ENCODE results near the gene NPR2.

The NPR2 gene

DNA sequence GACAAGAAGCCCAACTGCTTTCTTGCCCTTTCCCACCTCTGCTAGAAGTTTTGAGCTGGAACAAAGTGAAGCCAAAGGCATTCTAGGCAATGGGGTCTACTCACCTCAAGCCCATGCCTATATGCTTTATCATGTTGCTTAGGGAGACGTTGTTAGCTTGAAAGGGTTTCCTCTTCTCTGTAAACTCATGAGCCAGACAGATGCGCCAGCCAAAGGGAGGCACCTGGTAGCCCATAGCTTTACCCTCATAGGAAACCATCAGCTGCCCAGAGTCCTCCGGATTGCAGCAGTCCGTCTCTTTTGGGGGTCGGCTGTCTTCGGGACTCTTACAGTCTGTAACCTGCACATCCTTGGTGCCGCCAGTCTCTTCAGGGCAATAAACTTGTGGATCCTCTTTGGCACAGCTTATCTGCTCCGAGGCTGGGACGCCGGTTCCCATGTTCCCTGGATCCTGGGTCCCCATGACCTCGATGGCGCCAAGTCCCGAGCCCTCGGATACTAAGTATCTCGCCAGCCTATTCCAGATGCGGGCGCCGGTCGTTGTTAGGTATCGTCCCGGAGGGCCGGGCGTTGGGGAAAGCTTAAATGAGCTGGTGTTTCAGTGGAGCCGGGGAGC, 43.0 kb upstream of the NPR2 start:
- TF ChIP-seq CTCF (conservative IDR thresholded peaks at IDR 0.05; ENCODE audit: low read depth): no peak
- ChIA-PET POLR2A (ENCODE audit: low non-redundant PET) (interaction anchor here (0.6 to 2.3 kb wide), 2 partner anchors 16 to 103 kb away, joined by 5 to 13 read pairs; partner anchors contain the start of genes CREB3 and TLN1), CTCF (interaction anchor here (0.6 to 1.6 kb wide), 4 partner anchors 10 to 78 kb away, joined by 3 to 10 read pairs (median 6); no protein-coding TSS in a partner anchor)

DNA sequence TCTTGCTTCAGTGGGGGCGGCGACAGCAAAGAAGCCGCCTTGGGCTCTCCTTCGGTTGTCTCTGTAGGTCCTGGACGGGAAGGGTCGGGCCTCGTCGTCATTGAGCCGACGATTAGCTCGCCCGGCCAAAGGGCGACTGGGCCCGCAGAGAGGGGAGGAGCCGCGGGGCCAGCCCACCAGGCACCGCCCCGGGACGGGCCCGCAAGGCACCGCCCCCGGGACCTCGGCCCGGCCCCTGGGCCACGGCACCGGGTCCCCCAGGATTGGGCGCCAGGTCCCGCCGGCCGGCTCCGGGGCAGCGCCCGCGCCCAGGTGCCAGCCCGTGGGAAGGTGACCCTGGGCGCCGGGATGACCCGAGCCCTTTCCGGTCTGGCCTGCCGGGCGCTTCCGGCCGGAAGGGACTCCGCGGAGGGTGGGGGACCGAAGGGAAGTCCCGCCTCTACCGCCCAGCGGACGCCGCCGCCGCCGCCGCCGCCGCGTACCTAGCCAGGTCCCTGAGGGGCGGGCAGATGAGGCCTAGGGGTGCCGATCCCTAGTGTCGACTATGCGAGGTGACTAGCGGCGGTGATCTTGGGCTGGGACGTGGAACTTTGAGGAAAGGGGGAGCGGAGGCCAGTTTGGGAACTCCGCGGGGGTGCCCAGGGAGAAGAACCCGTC, 42.4 kb upstream of the NPR2 start, which contains the start of the genes GBA2 and RGP1:
Gene GBA2 (minus strand): TSS at position 371 of the 657 bp plus-strand sequence. CDS start 524 bp downstream, outside the sequence.
Gene RGP1 (plus strand): TSS at position 430 of the 657 bp plus-strand sequence. CDS start 469 bp downstream, outside the sequence.
- DNase-seq (ENCODE audit: low spot score): peak; percentile 78
- ChIA-PET CTCF (interaction anchor here (0.6 to 1.6 kb wide), 3 partner anchors 11 to 77 kb away, joined by 3 to 10 read pairs (median 9); no protein-coding TSS in a partner anchor), POLR2A (ENCODE audit: low non-redundant PET) (interaction anchor here (0.6 to 2.3 kb wide), 4 partner anchors 10 to 104 kb away, joined by 5 to 13 read pairs (median 7); partner anchors contain the start of genes CREB3 and TLN1)
- no peak for TF ChIP-seq CTCF (conservative IDR thresholded peaks at IDR 0.05; ENCODE audit: low read depth)
- H3K27ac ChIP-seq: peak within 1 kb of the TSS; percentile 88

More for the DNA sequence above, 43.0 kb upstream of the NPR2 start:
- peak overlapping the region; percentile 88 for H3K27ac ChIP-seq
- DNase-seq (ENCODE audit: low spot score): no peak

GRCh38 chr9:35749515-35750255, 41.7 kb upstream of the NPR2 start:
- no peak for DNase-seq (ENCODE audit: low spot score)
- CTCF ChIA-PET: interaction anchor here (1.0 kb wide), 1 partner anchor 13 kb away, joined by 4 read pairs; no protein-coding TSS in a partner anchor
- peak overlapping the region; percentile 88 for H3K27ac ChIP-seq
- no peak for TF ChIP-seq CTCF (conservative IDR thresholded peaks at IDR 0.05; ENCODE audit: low read depth)
- POLR2A ChIA-PET (ENCODE audit: low non-redundant PET): interaction anchor here (0.6 to 2.3 kb wide), 4 partner anchors 10 to 84 kb away, joined by 5 to 13 read pairs (median 7); partner anchors contain the start of genes CREB3 and TLN1

DNA sequence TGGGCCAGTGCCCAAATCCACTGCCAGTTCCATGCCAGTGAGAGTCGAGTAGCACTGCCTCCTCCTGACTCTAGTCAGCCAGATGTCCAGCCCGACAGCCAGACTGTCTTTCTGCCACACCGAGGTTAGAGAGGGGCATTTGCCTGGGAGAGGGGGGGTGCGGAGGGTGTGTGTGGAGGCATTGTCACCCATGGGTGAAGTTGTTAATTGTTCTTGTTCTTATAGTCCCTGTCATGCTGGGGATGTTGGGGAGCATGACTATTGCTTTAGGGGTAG, 41.2 kb upstream of the NPR2 start:
- ChIA-PET CTCF (interaction anchor here (1.0 kb wide), 1 partner anchor 14 kb away, joined by 4 read pairs; no protein-coding TSS in a partner anchor), POLR2A (ENCODE audit: low non-redundant PET) (interaction anchor here (1.0 to 2.3 kb wide), 2 partner anchors 9 to 18 kb away, joined by 7 to 13 read pairs; partner anchors contain the start of genes CREB3 and TLN1)
- H3K27ac ChIP-seq: peak overlapping the region; percentile 88
- no peak for DNase-seq (ENCODE audit: low spot score)
- TF ChIP-seq CTCF (conservative IDR thresholded peaks at IDR 0.05; ENCODE audit: low read depth): no peak

- CTCF ChIA-PET: interaction anchor here (0.7 kb wide), 1 partner anchor 9 kb away, joined by 3 read pairs; no protein-coding TSS in a partner anchor
- no peak overlapping the region for H3K27ac ChIP-seq
- no peak for DNase-seq (ENCODE audit: low spot score)
- POLR2A ChIA-PET (ENCODE audit: low non-redundant PET): no interaction called here
- no peak for TF ChIP-seq CTCF (conservative IDR thresholded peaks at IDR 0.05; ENCODE audit: low read depth)
These were observed 37.9 kb upstream of the NPR2 start for GRCh38 chr9:35753466-35753865.

DNA sequence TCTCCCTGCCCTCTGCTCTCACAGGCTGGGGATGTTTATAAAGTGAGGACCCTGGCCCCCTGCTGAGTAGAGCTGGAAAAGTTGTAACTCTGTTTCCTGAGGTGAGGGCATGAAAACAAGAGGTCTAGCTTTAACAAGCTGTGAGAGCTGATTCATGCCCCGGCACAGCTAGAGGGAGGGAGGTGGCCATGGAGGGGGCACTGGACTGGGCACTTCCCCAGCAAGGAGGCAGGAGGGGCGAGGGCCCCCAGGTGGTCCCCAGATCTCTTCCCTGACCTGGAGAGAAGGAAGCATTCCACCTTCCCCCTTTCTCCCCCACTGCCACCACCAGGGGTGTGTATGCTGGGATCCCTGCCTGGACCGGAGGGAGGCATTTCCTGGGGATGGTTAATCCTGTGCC, 37.1 kb upstream of the NPR2 start, which contains the start of gene MSMP:
Gene MSMP (minus strand): TSS at position 13 of the 400 bp plus-strand sequence. CDS start 147 bp downstream, outside the sequence.
- no peak for TF ChIP-seq CTCF (conservative IDR thresholded peaks at IDR 0.05; ENCODE audit: low read depth)
- no peak for DNase-seq (ENCODE audit: low spot score)
- peak within 1 kb of the TSS; percentile 13 for H3K27ac ChIP-seq
- POLR2A ChIA-PET (ENCODE audit: low non-redundant PET): no interaction called here
- CTCF ChIA-PET: interaction anchor here (0.5 to 0.6 kb wide), 3 partner anchors 24 to 109 kb away, joined by 3 to 6 read pairs (median 3); no protein-coding TSS in a partner anchor
